ENCODE results near the gene PARD3B.

DNA sequence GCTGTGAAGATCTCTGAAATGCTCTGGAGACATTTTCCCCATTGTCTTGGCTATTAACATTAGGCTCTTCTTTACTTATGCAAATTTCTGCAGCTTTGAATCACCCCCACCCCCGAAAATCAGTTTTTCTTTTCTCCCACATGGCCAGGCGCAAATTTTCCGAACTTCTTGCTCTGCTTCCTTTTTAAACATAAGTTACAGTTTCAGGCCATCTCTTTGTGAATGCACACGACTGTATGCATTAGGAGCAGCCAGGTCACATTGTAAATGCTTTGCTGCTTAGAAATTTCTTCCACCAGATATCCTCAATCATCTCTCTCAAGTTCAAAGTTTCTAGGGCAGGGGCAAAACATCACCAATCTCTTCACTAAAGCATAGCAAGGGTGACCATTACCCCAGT, 106.8 kb downstream of the PARD3B start:
- TF ChIP-seq, protein P1, sequence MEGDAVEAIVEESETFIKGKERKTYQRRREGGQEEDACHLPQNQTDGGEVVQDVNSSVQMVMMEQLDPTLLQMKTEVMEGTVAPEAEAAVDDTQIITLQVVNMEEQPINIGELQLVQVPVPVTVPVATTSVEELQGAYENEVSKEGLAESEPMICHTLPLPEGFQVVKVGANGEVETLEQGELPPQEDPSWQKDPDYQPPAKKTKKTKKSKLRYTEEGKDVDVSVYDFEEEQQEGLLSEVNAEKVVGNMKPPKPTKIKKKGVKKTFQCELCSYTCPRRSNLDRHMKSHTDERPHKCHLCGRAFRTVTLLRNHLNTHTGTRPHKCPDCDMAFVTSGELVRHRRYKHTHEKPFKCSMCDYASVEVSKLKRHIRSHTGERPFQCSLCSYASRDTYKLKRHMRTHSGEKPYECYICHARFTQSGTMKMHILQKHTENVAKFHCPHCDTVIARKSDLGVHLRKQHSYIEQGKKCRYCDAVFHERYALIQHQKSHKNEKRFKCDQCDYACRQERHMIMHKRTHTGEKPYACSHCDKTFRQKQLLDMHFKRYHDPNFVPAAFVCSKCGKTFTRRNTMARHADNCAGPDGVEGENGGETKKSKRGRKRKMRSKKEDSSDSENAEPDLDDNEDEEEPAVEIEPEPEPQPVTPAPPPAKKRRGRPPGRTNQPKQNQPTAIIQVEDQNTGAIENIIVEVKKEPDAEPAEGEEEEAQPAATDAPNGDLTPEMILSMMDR (IDR thresholded peaks at IDR 0.05; ENCODE audit: low read length): no peak
- no peak for TF ChIP-seq EZH2 (optimal IDR thresholded peaks at IDR 0.05; ENCODE audit: low read depth, low read length)

All from MM.1S (cell line).